Measurements from ENCODE around the gene TUBA8. TPM values are rescaled to one million over a fixed set of nuclear protein-coding genes. Genes with fewer than 3 reads are reported as not detected.

Gene TUBA8
- 0.85 and 1.5 TPM in 2 replicates for total RNA-seq

DNA sequence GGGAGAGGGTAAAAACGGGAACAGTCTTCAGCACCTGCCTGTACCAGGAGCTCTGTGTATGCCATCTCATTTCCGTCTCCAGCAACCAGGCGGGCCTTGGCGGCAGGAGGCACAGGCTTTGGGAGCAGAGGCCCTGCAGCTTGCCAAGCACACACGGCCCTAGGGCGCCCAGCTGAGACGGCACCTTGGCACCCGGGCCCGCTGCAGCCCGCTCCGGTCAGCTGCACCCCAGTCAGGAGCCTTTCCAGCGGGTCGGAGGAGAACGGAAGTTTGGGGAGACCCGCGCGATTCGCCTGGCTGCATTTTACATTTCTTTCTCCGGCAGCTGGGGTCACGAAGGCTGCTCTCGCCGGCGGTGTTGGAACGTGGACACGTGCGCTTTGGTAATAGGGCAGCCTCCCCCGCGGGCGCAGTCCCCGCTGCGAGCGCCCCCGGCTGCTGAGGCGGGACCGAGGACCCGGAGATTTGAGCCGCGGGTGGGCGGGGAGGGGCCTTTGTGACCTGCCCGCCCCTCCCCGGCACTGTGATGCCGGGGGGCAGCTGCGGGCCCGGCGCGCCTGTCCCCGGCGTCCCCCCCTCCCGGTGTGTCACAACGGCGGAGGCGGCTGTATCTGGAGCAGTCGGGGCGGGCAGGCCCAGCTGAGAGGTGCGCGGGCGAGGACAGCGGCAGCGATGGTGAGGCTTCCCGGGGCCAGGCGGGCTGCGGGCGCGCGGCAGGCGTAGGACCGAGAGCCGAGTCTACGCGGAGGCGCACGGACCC lies at the start of gene TUBA8:
Gene TUBA8, plus strand, starts transcription at position 616 of the 760 bp plus-strand sequence. Its CDS starts 57 bp downstream, at position 673.

GRCh38 chr22:18077639-18078328 lies 32.8 kb upstream of the TUBA8 start, which contains the start of gene PEX26:
Gene PEX26 (plus strand): TSS chr22:18077990. CDS start chr22:18078377, 387 bp downstream.

Small RNAs within 50 kb of the gene (small RNA-seq; reads per million reads assigned to genes)
- not detected for gene AC016027.5

Other genes with a start within 250 kb of the TUBA8 start
- 39.7 and 53.2 TPM in 2 replicates for gene MICAL3, start 86.2 kb upstream of the TUBA8 start, total RNA-seq
- 40.8 and 41.7 TPM in 2 replicates for gene PEX26, start 32.8 kb upstream of the TUBA8 start, total RNA-seq
- gene USP18, start 39.4 kb downstream of the TUBA8 start, total RNA-seq, result 9.5 and 10.9 TPM in 2 replicates